Neural progenitor cell (in vitro differentiated cells): Measurements from ENCODE around the gene RCC2.

Experiments
- EZH2 ChIP-seq: fragments of 200-600 bp; sonication (generic); IDR thresholded peaks from 2 replicates; pipeline ENCODE4 v1.6.1; 2017; ENCODE audit warnings: antibody characterized with exemption, mild to moderate bottlenecking, moderate library complexity
- TF ChIP-seq, protein P1 (sequence below): fragments of 200-600 bp; sonication (generic); IDR thresholded peaks from 2 replicates; pipeline ENCODE4 v1.5.1; 2017; ENCODE audit warnings: antibody characterized with exemption, mild to moderate bottlenecking

DNA sequence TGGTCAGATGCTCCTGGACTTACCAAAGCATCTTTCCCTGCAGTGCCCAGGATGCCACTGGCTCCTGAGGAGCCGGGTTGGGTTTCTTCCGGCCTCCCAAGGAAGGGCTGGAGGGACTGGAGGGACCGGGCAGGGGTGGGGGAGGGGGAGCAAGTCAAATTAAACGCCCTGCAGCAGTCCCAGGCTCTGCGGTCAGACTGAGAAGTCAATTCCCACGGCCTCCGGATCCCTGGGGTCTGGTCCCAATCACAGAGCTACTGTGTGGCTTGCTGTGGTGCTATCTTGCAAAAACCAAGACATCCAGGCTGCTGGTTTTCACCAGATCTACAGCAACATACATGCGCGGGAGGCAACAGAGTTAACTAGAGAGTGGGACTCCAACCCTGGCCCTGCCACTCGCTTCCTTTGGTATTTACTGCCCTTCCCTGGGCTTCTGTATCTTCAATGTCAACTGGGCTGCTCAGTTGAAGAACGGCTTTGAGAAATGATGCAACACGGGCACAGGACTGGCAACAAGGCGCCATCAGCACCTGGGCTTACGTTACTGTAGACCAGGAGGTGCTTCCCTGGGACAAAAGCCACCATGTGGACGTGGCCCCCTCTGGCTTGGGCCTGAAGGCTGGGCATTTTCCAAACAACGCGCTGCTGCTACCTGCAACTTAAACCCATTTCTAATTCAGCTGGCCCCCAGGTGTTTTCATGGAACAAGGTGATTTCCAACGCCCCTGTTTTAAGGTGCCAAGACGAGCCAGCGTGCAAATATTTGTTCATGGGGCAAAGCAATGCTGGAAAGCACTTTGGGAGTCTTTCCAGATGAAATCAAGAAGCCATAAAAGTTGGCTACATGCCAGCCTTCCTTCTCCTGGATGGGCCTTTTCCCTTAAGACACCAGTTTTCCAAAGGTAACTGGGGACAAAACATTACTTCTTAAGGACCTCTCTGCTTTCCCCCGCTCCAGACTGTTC is 11.5 kb downstream of the RCC2 start:
- TF ChIP-seq, protein P1, sequence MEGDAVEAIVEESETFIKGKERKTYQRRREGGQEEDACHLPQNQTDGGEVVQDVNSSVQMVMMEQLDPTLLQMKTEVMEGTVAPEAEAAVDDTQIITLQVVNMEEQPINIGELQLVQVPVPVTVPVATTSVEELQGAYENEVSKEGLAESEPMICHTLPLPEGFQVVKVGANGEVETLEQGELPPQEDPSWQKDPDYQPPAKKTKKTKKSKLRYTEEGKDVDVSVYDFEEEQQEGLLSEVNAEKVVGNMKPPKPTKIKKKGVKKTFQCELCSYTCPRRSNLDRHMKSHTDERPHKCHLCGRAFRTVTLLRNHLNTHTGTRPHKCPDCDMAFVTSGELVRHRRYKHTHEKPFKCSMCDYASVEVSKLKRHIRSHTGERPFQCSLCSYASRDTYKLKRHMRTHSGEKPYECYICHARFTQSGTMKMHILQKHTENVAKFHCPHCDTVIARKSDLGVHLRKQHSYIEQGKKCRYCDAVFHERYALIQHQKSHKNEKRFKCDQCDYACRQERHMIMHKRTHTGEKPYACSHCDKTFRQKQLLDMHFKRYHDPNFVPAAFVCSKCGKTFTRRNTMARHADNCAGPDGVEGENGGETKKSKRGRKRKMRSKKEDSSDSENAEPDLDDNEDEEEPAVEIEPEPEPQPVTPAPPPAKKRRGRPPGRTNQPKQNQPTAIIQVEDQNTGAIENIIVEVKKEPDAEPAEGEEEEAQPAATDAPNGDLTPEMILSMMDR: no peak
- TF ChIP-seq EZH2: no peak
